Measurements from ENCODE around the gene CCNQ.

The CCNQ gene

DNA sequence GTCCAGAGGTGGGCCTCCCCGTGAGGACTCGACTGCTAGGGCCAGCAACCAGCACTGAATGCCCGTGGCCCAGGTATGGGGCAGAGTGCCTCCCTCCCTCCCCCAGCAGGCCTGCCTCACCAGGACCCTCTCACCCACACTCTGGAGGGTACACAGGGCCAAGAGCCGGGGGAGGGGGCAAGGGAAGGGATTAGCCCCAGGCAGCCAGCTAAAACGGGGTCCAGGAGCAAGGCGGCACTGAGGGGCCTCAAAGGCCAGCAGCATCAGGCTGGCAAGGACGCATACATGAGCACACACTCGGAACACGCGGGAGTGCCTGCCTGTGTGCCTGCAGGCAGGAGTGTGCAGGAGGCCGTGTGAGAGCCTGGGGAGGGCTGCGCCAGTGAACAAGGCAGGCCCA lies 29.7 kb upstream of the CCNQ start:
- TF ChIP-seq POLR2AphosphoS5 (IDR thresholded peaks at IDR 0.05; ENCODE audit: low read depth, low read length): no peak
- TF ChIP-seq FOXP2 (optimal IDR thresholded peaks at IDR 0.05; ENCODE audit: borderline replicate concordance, extremely low read depth, extremely low read length, insufficient read depth): no peak
- TF ChIP-seq SIN3A (IDR thresholded peaks at IDR 0.05; ENCODE audit: borderline replicate concordance, insufficient read depth, low read length): no peak
- TF ChIP-seq TAF1 (IDR thresholded peaks at IDR 0.05; ENCODE audit: borderline replicate concordance, insufficient read depth, low read length): no peak
- TF ChIP-seq, protein P1, sequence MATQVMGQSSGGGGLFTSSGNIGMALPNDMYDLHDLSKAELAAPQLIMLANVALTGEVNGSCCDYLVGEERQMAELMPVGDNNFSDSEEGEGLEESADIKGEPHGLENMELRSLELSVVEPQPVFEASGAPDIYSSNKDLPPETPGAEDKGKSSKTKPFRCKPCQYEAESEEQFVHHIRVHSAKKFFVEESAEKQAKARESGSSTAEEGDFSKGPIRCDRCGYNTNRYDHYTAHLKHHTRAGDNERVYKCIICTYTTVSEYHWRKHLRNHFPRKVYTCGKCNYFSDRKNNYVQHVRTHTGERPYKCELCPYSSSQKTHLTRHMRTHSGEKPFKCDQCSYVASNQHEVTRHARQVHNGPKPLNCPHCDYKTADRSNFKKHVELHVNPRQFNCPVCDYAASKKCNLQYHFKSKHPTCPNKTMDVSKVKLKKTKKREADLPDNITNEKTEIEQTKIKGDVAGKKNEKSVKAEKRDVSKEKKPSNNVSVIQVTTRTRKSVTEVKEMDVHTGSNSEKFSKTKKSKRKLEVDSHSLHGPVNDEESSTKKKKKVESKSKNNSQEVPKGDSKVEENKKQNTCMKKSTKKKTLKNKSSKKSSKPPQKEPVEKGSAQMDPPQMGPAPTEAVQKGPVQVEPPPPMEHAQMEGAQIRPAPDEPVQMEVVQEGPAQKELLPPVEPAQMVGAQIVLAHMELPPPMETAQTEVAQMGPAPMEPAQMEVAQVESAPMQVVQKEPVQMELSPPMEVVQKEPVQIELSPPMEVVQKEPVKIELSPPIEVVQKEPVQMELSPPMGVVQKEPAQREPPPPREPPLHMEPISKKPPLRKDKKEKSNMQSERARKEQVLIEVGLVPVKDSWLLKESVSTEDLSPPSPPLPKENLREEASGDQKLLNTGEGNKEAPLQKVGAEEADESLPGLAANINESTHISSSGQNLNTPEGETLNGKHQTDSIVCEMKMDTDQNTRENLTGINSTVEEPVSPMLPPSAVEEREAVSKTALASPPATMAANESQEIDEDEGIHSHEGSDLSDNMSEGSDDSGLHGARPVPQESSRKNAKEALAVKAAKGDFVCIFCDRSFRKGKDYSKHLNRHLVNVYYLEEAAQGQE (IDR thresholded peaks at IDR 0.05; ENCODE audit: insufficient read depth in 1 of 2, low read depth in 2 of 2, low read length in 2 of 2): no peak

DNA sequence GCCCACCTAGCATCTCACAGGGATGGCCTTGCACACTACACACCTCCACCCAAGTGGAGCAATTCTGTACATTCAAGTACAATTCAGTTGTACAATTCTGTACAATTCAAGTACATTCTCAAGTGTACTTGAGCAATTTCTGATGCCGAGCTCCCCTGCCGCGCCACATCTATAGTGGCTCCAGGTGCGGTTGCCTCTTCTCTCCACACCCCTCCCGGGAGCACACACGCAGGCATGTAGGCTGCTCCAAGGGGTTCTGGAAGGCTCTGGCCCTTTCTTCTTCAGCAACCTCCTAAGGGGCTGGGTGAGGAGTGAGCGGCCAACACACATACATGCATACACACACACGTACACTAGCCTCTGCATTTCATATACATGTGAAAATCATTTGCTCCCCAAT lies 29.2 kb upstream of the CCNQ start:
- TF ChIP-seq FOXP2 (optimal IDR thresholded peaks at IDR 0.05; ENCODE audit: borderline replicate concordance, extremely low read depth, extremely low read length, insufficient read depth) (no peak), SIN3A (IDR thresholded peaks at IDR 0.05; ENCODE audit: borderline replicate concordance, insufficient read depth, low read length) (no peak), POLR2AphosphoS5 (IDR thresholded peaks at IDR 0.05; ENCODE audit: low read depth, low read length) (no peak), TAF1 (IDR thresholded peaks at IDR 0.05; ENCODE audit: borderline replicate concordance, insufficient read depth, low read length) (no peak)
- TF ChIP-seq, protein P1 (IDR thresholded peaks at IDR 0.05; ENCODE audit: insufficient read depth in 1 of 2, low read depth in 2 of 2, low read length in 2 of 2): no peak

DNA sequence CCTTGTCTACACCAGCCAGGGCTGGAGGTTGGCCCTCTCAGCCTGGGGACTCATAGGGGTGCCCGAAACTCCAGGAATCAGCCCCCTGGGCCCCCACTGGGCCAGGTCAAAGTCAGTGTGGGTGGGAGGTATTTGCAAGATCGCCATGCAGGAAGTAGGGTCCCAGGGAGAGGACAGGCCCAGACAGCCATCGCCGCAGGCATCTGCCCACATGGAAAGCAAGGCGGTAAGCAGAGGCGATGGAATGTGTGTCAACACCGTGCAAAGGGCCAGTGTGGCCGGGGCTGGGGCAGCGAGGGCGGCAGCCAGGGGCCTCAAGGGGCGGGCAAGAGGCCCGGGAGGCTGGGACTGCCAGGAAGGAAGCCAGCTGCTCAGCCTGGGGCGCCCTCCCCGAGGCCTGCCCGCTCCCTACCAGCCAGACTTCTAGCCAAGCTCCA lies 28.8 kb upstream of the CCNQ start:
- TF ChIP-seq POLR2AphosphoS5 (IDR thresholded peaks at IDR 0.05; ENCODE audit: low read depth, low read length) (no peak), SIN3A (IDR thresholded peaks at IDR 0.05; ENCODE audit: borderline replicate concordance, insufficient read depth, low read length) (no peak), TAF1 (IDR thresholded peaks at IDR 0.05; ENCODE audit: borderline replicate concordance, insufficient read depth, low read length) (no peak), FOXP2 (optimal IDR thresholded peaks at IDR 0.05; ENCODE audit: borderline replicate concordance, extremely low read depth, extremely low read length, insufficient read depth) (no peak)
- TF ChIP-seq, protein P1 (IDR thresholded peaks at IDR 0.05; ENCODE audit: insufficient read depth in 1 of 2, low read depth in 2 of 2, low read length in 2 of 2): no peak

DNA sequence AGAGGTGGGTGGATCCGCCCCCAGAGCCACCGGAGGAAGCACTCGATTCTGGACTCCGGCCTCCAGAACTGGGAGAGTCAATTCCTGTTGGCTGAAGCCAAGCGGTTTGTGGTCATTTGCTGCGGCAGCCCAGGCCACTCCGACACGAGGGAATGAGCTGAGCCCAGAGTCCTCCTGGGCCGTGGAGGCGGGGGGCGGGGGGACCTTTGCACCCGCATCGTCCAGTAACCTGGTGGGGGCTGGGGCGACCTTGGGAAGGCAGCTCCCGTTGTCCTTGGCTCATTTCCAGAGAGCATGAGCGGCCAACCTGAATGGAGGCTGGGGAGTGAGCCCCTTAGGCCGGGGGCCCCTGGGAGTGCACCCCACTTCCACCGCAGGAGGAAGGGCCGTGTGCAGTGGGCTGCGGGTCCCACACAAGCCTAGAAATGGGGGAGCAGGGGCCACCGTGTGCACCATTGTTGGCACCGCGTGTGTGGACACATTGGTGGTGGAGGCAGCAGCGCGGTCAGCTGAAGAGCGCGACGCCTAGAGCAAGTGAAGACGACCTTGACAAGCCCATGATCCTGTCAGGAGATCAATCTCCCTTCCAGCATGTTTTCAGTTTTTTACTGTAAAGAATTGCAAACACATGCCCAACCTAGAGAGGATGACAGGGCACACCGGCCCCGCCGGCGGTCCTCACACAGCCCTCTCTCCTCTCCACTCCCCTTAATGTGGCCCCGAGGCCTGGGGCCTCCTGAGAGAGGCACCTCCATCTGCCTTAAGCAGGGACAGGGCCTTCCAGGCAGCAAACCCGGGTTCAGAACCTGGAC lies 28.1 kb upstream of the CCNQ start:
- no peak for TF ChIP-seq POLR2AphosphoS5 (IDR thresholded peaks at IDR 0.05; ENCODE audit: low read depth, low read length)
- no peak for TF ChIP-seq SIN3A (IDR thresholded peaks at IDR 0.05; ENCODE audit: borderline replicate concordance, insufficient read depth, low read length)
- TF ChIP-seq, protein P1 (IDR thresholded peaks at IDR 0.05; ENCODE audit: insufficient read depth in 1 of 2, low read depth in 2 of 2, low read length in 2 of 2): no peak
- TF ChIP-seq TAF1 (IDR thresholded peaks at IDR 0.05; ENCODE audit: borderline replicate concordance, insufficient read depth, low read length): no peak
- no peak for TF ChIP-seq FOXP2 (optimal IDR thresholded peaks at IDR 0.05; ENCODE audit: borderline replicate concordance, extremely low read depth, extremely low read length, insufficient read depth)

All from PFSK-1 (cell line).